GM19099 (cell line): ENCODE measurements around the gene DGKG.

Experiments
- POLR2A ChIP-seq: IDR thresholded peaks from 3 replicates; pipeline ENCODE4 v1.6.1; 2011; ENCODE audit warnings: low read depth; ENCODE audit not compliant: insufficient read length; ENCODE audit errors: extremely low read depth

Gene DGKG

GRCh38 chr3:186209810-186210752 is 152.0 kb downstream of the DGKG start:
- TF ChIP-seq POLR2A: no peak

- no peak for TF ChIP-seq POLR2A
Observed at GRCh38 chr3:186208296-186208989, 153.6 kb downstream of the DGKG start.

GRCh38 chr3:186207515-186207914 is 154.5 kb downstream of the DGKG start:
- no peak for TF ChIP-seq POLR2A

DNA sequence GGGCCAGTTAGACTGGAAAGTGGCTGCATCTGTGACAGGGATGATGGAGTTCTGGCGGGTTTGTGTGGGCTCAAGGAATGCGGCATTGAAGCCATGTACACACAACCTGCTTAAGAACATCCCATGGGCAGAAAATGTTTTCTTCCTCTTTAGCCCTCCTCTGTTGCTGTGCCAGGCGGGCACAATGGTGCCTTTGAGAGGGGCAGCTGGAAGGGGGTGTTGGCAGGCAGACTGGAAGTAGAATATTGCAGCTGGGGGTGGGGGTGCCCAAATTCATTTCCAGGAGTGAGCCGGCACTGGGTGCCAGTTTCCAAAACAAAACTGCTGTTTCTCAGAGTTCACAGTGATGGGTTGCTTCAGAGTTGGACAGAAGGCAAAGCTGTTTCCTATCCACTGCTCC is 161.3 kb downstream of the DGKG start:
- no peak for TF ChIP-seq POLR2A

GRCh38 chr3:186198442-186198841 is 163.6 kb downstream of the DGKG start:
- no peak for TF ChIP-seq POLR2A

DNA sequence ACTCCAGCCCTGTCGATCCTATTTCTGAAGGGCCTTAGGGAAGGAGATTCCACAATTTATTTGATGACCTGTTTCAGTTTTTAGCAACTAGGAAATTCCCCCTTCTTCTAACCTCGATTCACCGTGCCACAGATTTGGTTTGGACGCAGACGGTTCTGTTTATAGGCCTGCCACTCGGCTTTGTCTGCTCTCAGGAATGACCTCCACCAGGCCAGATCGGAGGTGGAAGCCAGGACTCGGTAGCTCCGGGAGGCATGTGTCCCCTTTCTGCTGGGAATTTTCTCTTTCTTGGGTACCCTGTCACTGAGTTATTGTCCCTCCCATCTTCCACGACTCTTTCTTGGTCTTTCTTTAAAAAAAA is 167.6 kb downstream of the DGKG start:
- no peak for TF ChIP-seq POLR2A

GRCh38 chr3:186193534-186194450 is 168.2 kb downstream of the DGKG start:
- TF ChIP-seq POLR2A: no peak

GRCh38 chr3:186192823-186193222 is 169.2 kb downstream of the DGKG start:
- no peak for TF ChIP-seq POLR2A

GRCh38 chr3:186189492-186189891 is 172.5 kb downstream of the DGKG start:
- no peak for TF ChIP-seq POLR2A

DNA sequence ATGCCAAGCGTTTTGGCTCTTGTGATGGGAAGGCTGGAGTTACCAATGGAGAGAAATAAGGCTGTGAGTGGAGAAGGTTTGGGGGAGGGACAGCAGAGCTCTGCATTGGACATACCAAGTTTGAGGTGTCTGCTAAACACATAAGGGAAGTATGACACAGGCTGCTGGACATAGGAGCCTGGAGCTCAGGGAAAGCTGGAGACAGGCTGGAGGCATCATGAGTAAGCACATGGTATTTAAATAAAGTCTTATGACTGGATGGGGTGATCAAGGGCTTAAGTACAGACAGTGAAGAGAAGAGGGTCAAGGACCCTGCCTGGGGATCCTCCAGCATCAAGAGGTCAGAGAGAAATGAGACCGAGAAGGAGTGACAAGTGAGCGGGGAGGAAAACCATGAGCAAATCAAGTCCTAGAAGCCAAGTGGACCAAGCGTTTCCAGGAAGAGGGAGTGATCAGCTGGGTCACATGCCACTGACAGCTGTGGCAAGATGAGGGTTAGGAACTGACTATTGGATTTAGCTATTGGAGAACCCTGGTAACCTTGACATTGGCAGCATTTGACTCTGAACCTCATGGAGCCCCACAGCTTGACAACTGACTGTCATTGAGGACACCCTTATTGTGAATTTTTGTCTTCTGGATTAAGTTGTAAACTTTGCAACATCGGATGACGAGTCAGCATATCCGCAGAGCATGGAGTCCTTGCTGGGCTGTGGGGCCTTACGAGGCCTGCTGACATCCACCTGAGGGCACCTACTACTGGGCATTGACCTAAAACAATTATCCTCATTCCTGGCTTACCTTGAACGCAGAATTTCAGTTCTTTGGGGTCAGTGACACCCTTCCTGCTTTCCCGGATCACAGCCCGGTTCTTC is 174.4 kb downstream of the DGKG start:
- no peak for TF ChIP-seq POLR2A

- TF ChIP-seq POLR2A: no peak
Observed at GRCh38 chr3:186185194-186185787, 176.7 kb downstream of the DGKG start.

DNA sequence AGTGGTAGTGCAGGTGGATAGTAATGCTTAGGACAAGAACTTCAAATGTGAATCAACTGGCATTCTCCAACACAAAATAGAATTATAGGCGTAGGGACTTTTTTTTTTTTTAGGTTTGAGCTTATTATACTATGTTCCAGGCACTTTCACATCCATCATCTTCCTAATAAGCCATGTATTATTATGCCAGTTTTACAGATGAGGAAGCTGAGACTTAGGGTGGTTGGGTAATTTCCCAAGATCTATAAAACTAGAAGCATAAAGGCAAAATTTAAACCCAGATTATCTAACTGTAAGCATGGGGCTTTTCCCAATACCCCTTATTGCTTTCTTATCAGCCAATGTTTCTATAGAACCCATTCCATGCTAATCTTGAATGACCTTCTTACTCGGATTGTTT is 178.0 kb downstream of the DGKG start:
- no peak for TF ChIP-seq POLR2A

DNA sequence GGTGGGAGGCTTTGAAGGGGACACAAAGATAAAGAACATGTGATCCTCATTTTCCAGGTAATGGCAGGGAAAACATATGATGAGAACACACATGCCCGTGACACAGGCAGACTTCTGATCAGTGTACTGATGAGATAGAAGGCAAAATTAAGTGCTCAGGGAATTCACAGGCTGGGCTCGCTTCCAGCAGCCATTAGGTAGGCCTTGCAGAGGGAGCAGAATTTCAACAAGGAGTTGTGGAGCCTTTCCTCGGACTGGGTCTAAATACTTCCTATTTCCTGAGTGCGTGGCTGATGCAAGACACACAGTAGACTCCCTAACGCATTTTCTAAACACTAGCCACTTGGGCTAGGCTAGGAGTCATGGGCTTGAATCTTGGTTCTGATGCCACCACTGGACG is 179.2 kb downstream of the DGKG start:
- TF ChIP-seq POLR2A: no peak

DNA sequence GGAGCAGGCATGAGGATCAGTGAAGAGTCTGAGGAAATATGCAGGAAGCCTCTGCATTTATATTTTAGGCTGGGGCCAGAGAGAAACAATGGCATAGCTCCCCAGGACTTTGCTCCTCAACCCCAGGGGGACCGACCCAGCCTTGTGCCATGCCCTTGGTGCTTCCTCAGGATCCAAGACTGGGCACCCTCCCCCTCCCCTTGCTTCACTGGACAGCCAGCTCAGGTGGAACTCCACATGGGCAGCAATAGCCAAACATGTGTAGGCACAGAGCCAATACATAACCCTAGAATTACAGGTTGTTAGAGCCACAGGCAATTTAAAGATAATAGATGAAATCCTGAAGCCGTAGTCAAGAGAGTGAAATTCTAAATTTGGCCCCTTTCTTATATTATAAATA is 180.1 kb downstream of the DGKG start:
- no peak for TF ChIP-seq POLR2A
